HepG2 (cell line): ENCODE data around the gene UNC5CL. TPM values are rescaled to one million over a fixed set of nuclear protein-coding genes. Genes with fewer than 3 reads are reported as not detected.
A peak's percentile ranks its signal among the peaks of the same experiment; 100 is the strongest.

Experiments
- ARID4A ChIP-seq: sonication (generic); formaldehyde crosslinking; IDR thresholded peaks from 2 replicates; pipeline ENCODE4 v1.5.0; 2020; ENCODE audit warnings: mild to moderate bottlenecking, missing genetic modification reagents, borderline replicate concordance
- JUNB ChIP-seq: sonication (generic); formaldehyde crosslinking; IDR thresholded peaks from 2 replicates; pipeline ENCODE4 v1.8.0; 2022; ENCODE audit warnings: missing genetic modification reagents, mild to moderate bottlenecking, borderline replicate concordance
- NFAT5 ChIP-seq: sonication (generic); formaldehyde crosslinking; IDR thresholded peaks from 2 replicates; pipeline ENCODE4 v1.4.0; 2020; ENCODE audit warnings: missing genetic modification reagents
- SPEN ChIP-seq: sonication (generic); formaldehyde crosslinking; IDR thresholded peaks from 2 replicates; pipeline ENCODE4 v1.5.1; 2020; ENCODE audit warnings: low read depth, mild to moderate bottlenecking, missing genetic modification reagents
- ZBTB21 ChIP-seq: sonication (generic); formaldehyde crosslinking; IDR thresholded peaks from 2 replicates; pipeline ENCODE4 v1.4.0; 2020; ENCODE audit warnings: missing genetic modification reagents
- ZNF556 ChIP-seq: sonication (generic); formaldehyde crosslinking; IDR thresholded peaks from 2 replicates; pipeline ENCODE4 v1.4.0; 2020; ENCODE audit warnings: mild to moderate bottlenecking, missing genetic modification reagents, borderline replicate concordance
- polyA plus RNA-seq, 8 experiments: library from polyadenylated mRNA; depleted of rRNA in 3 of 8; stranded (reverse) in 7 of 8; unstranded in 1 of 8; fragments of >200 nt; fragmentation: Illumina TruSeq in 4 of 8; extraction: Trizol in 4 of 8; gene quantifications; 2 replicates each; pipeline versions ENCODE4 v1.2.1 to v1.2.3, GENCODE V29; 2011 to 2016; ENCODE audit warnings: low read depth in 4 of 8, missing spikeins in 1 of 8, mixed read lengths in 1 of 8; ENCODE audit not compliant: insufficient read depth in 1 of 8
- total RNA-seq, 5 experiments: library from RNA; depleted of rRNA; stranded (reverse); fragments of >200 nt; fragmentation: Illumina TruSeq; extraction: Trizol; gene quantifications; 2 replicates each; pipeline ENCODE4 v1.2.3, GENCODE V29; 2016; ENCODE audit warnings: low read depth in 1 of 5

Gene UNC5CL
- total and polyA plus RNA-seq, 2 of the 13 experiments (the other 11 are each of a cell fraction or from before 2014, with no cell fraction given): 2.4 to 2.5 TPM

- TF ChIP-seq NFAT5 (CRISPR knock-in tag) (no peak), JUNB (CRISPR knock-in tag) (no peak), ZNF556 (CRISPR knock-in tag) (no peak), ARID4A (CRISPR knock-in tag) (no peak), ZBTB21 (CRISPR knock-in tag) (no peak), SPEN (CRISPR knock-in tag) (0 out of 2 replicates have a peak, but pooled peaks have one; percentile 18)
These were observed 27.3 kb downstream of the UNC5CL start (continued) for GRCh38 chr6:41011673-41012072.
